HCT116 (cell line): ENCODE measurements around the gene PDK4. TPM values are rescaled to one million over a fixed set of nuclear protein-coding genes. Genes with fewer than 3 reads are reported as not detected.

ENCODE experiments used
- ATAC-seq: fragments of 200-7000 bp; cut with Tn5 transposase; 2 replicates; pipeline ENCODE4 v1.9.1; 2020; ENCODE audit warnings: mild to moderate bottlenecking, moderate library complexity
- BruUV-seq: library from RNA; stranded (reverse); fragments of 400-500 nt; replicated peaks from 2 replicates; lab custom pipeline; 2021; lab: Mats Ljungman, UMichigan
- CTCF ChIA-PET: fragments of 300-600 bp; sonication (Branson Sonifier 250); formaldehyde crosslinking; loops from one replicate; lab custom pipeline; 2021; ENCODE audit warnings: antibody characterized with exemption; lab: Charles Lee
- POLR2A ChIA-PET: fragments of 300-600, 350-600 bp; sonication (Branson Sonifier 250); formaldehyde crosslinking; loops from one replicate; lab custom pipeline; 2021; ENCODE audit warnings: antibody characterized with exemption; lab: Charles Lee
- RAD21 ChIA-PET, 2 experiments: fragments of 300-600 bp; sonication (Branson Sonifier 250); formaldehyde crosslinking; loops; one replicate each; lab custom pipeline; 2023; ENCODE audit warnings: low total read pairs in 2 of 2; ENCODE audit not compliant: uncharacterized antibody in 2 of 2, unreplicated experiment in 2 of 2, low non-redundant PET in 1 of 2; lab: Charles Lee
- DNase-seq: peaks from one replicate; pipeline ENCODE4 v3.0.0-alpha.2; 2010; ENCODE audit warnings: low read depth, low spot score
- H2AFZ ChIP-seq: fragments of 200-600 bp; shearing (Covaris generic), sonication (generic); 2 replicates; pipeline ENCODE4 v1.6.1; 2017; ENCODE audit warnings: low read depth, mixed run types, mixed read lengths, antibody characterized with exemption, low read length; ENCODE audit not compliant: poor library complexity, severe bottlenecking
- H3K27ac ChIP-seq: 2 replicates; pipeline ENCODE4 v1.5.1; 2012; ENCODE audit warnings: low read depth, low read length
- H3K27me3 ChIP-seq: fragments of 200-600 bp; sonication (generic); 2 replicates; pipeline ENCODE4 v1.6.1; 2016; ENCODE audit warnings: mixed run types, low read length, mixed read lengths; ENCODE audit not compliant: insufficient read depth
- H3K36me3 ChIP-seq, 2 experiments: fragments of 200-500 bp in 1 of 2; fragments of 200-600 bp in 1 of 2; sonication (Bioruptor generic) in 1 of 2; sonication (generic) in 1 of 2; 2 replicates each; pipeline versions ENCODE4 v1.5.1 to v1.6.1; 2014 to 2016; ENCODE audit warnings: low read length in 2 of 2, inconsistent platforms in 1 of 2, mixed read lengths in 1 of 2, mixed run types in 1 of 2; ENCODE audit not compliant: insufficient read depth in 2 of 2, control insufficient read depth in 1 of 2
- H3K4me1 ChIP-seq, 2 experiments: fragments of 200-600 bp in 1 of 2; sonication (generic) in 1 of 2; 2 replicates each; pipeline versions ENCODE4 v1.5.1 to v1.6.1; 2012 to 2017; ENCODE audit warnings: low read length in 2 of 2, inconsistent platforms in 1 of 2, mild to moderate bottlenecking in 1 of 2, mixed read lengths in 1 of 2, mixed run types in 1 of 2, moderate library complexity in 1 of 2; ENCODE audit not compliant: insufficient read depth in 2 of 2, control insufficient read depth in 1 of 2
- H3K4me2 ChIP-seq: fragments of 200-600 bp; sonication (generic); 2 replicates; pipeline ENCODE4 v1.6.1; 2017; ENCODE audit warnings: mixed run types, low read length, mixed read lengths
- H3K4me3 ChIP-seq, 2 experiments: fragments of 200-600 bp in 1 of 2; sonication (generic) in 1 of 2; replicated peaks in 1 of 2; 2 replicates each; pipeline ENCODE4 v1.5.1; 2011 to 2016; ENCODE audit warnings: low read length in 2 of 2, control low read depth in 1 of 2, low read depth in 1 of 2, mild to moderate bottlenecking in 1 of 2, mixed read lengths in 1 of 2, mixed run types in 1 of 2
- H3K79me2 ChIP-seq: fragments of 200-600 bp; sonication (generic); 2 replicates; pipeline ENCODE4 v1.6.1; 2017; ENCODE audit warnings: mild to moderate bottlenecking, mixed run types, low read length, moderate library complexity, mixed read lengths; ENCODE audit not compliant: insufficient read depth
- H3K9ac ChIP-seq: fragments of 200-600 bp; sonication (generic); 2 replicates; pipeline ENCODE4 v1.6.1; 2016; ENCODE audit warnings: low read length, mixed read lengths
- H3K9me2 ChIP-seq: fragments of 200-600 bp; sonication (generic), shearing (Covaris generic); 2 replicates; pipeline ENCODE4 v1.6.1; 2017; ENCODE audit warnings: mixed run types, mild to moderate bottlenecking, moderate library complexity; ENCODE audit not compliant: insufficient read depth
- H3K9me3 ChIP-seq, 2 experiments: fragments of 200-500 bp in 1 of 2; fragments of 200-600 bp in 1 of 2; sonication (Bioruptor generic) in 1 of 2; sonication (generic) in 1 of 2; 2 replicates each; pipeline ENCODE4 v1.6.1; 2014 to 2017; ENCODE audit warnings: low read length in 2 of 2, mixed read lengths in 2 of 2, inconsistent platforms in 1 of 2, low read depth in 1 of 2, mild to moderate bottlenecking in 1 of 2, mixed run types in 1 of 2, moderate library complexity in 1 of 2; ENCODE audit not compliant: control insufficient read depth in 1 of 2, insufficient read depth in 1 of 2
- H4K20me1 ChIP-seq: fragments of 200-600 bp; sonication (generic), shearing (Covaris generic); 2 replicates; pipeline ENCODE4 v1.6.1; 2017; ENCODE audit warnings: mixed run types, mild to moderate bottlenecking, moderate library complexity; ENCODE audit not compliant: insufficient read depth
- CBX3 ChIP-seq: IDR thresholded peaks from 2 replicates; pipeline ENCODE4 v1.6.1; 2012; ENCODE audit warnings: low read depth
- EGR1 ChIP-seq: IDR thresholded peaks from 2 replicates; pipeline ENCODE4 v1.6.1; 2012; ENCODE audit warnings: low read depth
- ELF1 ChIP-seq: IDR thresholded peaks from 2 replicates; pipeline ENCODE4 v1.6.1; 2012; ENCODE audit warnings: low read depth, borderline replicate concordance
- EZH2 ChIP-seq: fragments of 200-600 bp; sonication (generic); IDR thresholded peaks from 2 replicates; pipeline ENCODE4 v1.6.1; 2017; ENCODE audit warnings: antibody characterized with exemption, mixed run types
- EZH2phosphoT487 ChIP-seq: fragments of 200-600 bp; IDR thresholded peaks from 2 replicates; pipeline ENCODE4 v1.6.1; 2018; ENCODE audit warnings: antibody characterized with exemption, borderline replicate concordance
- FOSL1 ChIP-seq: IDR thresholded peaks from 2 replicates; pipeline ENCODE4 v1.6.1; 2012; ENCODE audit warnings: low read depth
- JUND ChIP-seq: IDR thresholded peaks from 2 replicates; pipeline ENCODE4 v1.6.1; 2012
- MAX ChIP-seq: IDR thresholded peaks from 2 replicates; pipeline ENCODE4 v1.6.1; 2012
- POLR2A ChIP-seq: IDR thresholded peaks from 2 replicates; pipeline ENCODE4 v1.7.0; 2011; ENCODE audit warnings: borderline replicate concordance; ENCODE audit not compliant: insufficient read depth, insufficient read length; ENCODE audit errors: extremely low read depth
- RAD21 ChIP-seq: IDR thresholded peaks from 2 replicates; pipeline ENCODE4 v1.6.1; 2012; ENCODE audit warnings: low read depth, mild to moderate bottlenecking
- SP1 ChIP-seq: IDR thresholded peaks from 2 replicates; pipeline ENCODE4 v1.6.1; 2012; ENCODE audit warnings: low read depth
- SRF ChIP-seq: IDR thresholded peaks from 2 replicates; pipeline ENCODE4 v1.6.1; 2012; ENCODE audit warnings: low read depth
- TCF7L2 ChIP-seq: IDR thresholded peaks from 2 replicates; pipeline ENCODE4 v1.7.0; 2011; ENCODE audit warnings: borderline replicate concordance, inconsistent platforms; ENCODE audit not compliant: insufficient read depth, insufficient read length; ENCODE audit errors: extremely low read depth
- intact Hi-C: fragments of 100-400 bp; cut with micrococcal nuclease; formaldehyde crosslinking; loops from 2 replicates; pipeline ENCODE4 v1.10.0; 2022
- total RNA-seq: library from RNA; stranded (reverse); gene quantifications from one replicate; pipeline ENCODE4 v1.2.1, GENCODE V29; 2021; ENCODE audit not compliant: unreplicated experiment

The PDK4 gene
- total RNA-seq, 1 experiment from 2014 or later: 2.1 TPM

- H3K9ac ChIP-seq: no peak overlapping the region
- no peak overlapping the region for H3K27ac ChIP-seq
- intact Hi-C loops: no loop called here
- H2AFZ ChIP-seq: no peak overlapping the region
- H3K27me3 ChIP-seq: no peaks in the 10 kb centered on the region
- TF ChIP-seq FOSL1: no peak
- TF ChIP-seq JUND: no peak
- TF ChIP-seq EGR1: no peak
- no peak for TF ChIP-seq SP1
- no peak for TF ChIP-seq MAX
- TF ChIP-seq TCF7L2: no peak
- no peak for TF ChIP-seq EZH2
- TF ChIP-seq EZH2phosphoT487: no peak
- no peak for TF ChIP-seq ELF1
- TF ChIP-seq SRF: no peak
- no peak for DNase-seq
- H3K4me3 ChIP-seq: no peak overlapping the region
- no peak for ATAC-seq
- no peaks in the 10 kb centered on the region for H4K20me1 ChIP-seq
- ChIA-PET POLR2A (no interaction called here), CTCF (no interaction called here), RAD21 (no interaction called here)
- no peak overlapping the region for H3K4me2 ChIP-seq
- H3K9me2 ChIP-seq: no peaks in the 10 kb centered on the region
- no peaks in the 10 kb centered on the region for H3K4me1 ChIP-seq
- H3K36me3 ChIP-seq: no peaks in the 10 kb centered on the region
- BruUV-seq: no TSS peak
- H3K79me2 ChIP-seq: no peaks in the 10 kb centered on the region
- no peaks in the 10 kb centered on the region for H3K9me3 ChIP-seq
Measured at GRCh38 chr7:95622001-95622549, 25.8 kb upstream of the PDK4 start.

- no peak overlapping the region for H2AFZ ChIP-seq
- no TSS peak for BruUV-seq
- H3K27ac ChIP-seq: no peak overlapping the region
- H3K27me3 ChIP-seq: no peaks in the 10 kb centered on the region
- no peaks in the 10 kb centered on the region for H3K4me1 ChIP-seq
- CTCF ChIA-PET: no interaction called here
- no peaks in the 10 kb centered on the region for H3K9me2 ChIP-seq
- intact Hi-C loops: no loop called here
- H3K9me3 ChIP-seq: no peaks in the 10 kb centered on the region
- POLR2A ChIA-PET: no interaction called here
- no peak for TF ChIP-seq SP1
- no peak for TF ChIP-seq POLR2A
- TF ChIP-seq FOSL1: no peak
- no peak for TF ChIP-seq RAD21
- TF ChIP-seq JUND: no peak
- TF ChIP-seq EZH2phosphoT487: no peak
- no peak for TF ChIP-seq CBX3
- H3K79me2 ChIP-seq: no peaks in the 10 kb centered on the region
- no peak overlapping the region for H3K4me2 ChIP-seq
- no peaks in the 10 kb centered on the region for H4K20me1 ChIP-seq
- DNase-seq (no peak), ATAC-seq (no peak)
- no peak overlapping the region for H3K4me3 ChIP-seq
- no peak overlapping the region for H3K9ac ChIP-seq
- RAD21 ChIA-PET: no interaction called here
- no peaks in the 10 kb centered on the region for H3K36me3 ChIP-seq
Measured at GRCh38 chr7:95621404-95621803, 25.1 kb upstream of the PDK4 start.
